HG03558 (cell line): ENCODE data around the gene PPP1R7.
A peak's percentile ranks its signal among the peaks of the same experiment; 100 is the strongest.
"Not testable (repeated sequence)": the region's sequence is repeated elsewhere in the genome, so short reads cannot be mapped to it uniquely, and the experiment has no call there.

ENCODE experiments used
- ATAC-seq: cut with Tn5 transposase; IDR thresholded peaks from one replicate; pipeline ENCODE4 v1.9.1; 2021; ENCODE audit warnings: moderate number of reproducible peaks; ENCODE audit not compliant: unreplicated experiment; ENCODE audit errors: extremely low read depth

Gene PPP1R7, protein sequence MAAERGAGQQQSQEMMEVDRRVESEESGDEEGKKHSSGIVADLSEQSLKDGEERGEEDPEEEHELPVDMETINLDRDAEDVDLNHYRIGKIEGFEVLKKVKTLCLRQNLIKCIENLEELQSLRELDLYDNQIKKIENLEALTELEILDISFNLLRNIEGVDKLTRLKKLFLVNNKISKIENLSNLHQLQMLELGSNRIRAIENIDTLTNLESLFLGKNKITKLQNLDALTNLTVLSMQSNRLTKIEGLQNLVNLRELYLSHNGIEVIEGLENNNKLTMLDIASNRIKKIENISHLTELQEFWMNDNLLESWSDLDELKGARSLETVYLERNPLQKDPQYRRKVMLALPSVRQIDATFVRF

DNA sequence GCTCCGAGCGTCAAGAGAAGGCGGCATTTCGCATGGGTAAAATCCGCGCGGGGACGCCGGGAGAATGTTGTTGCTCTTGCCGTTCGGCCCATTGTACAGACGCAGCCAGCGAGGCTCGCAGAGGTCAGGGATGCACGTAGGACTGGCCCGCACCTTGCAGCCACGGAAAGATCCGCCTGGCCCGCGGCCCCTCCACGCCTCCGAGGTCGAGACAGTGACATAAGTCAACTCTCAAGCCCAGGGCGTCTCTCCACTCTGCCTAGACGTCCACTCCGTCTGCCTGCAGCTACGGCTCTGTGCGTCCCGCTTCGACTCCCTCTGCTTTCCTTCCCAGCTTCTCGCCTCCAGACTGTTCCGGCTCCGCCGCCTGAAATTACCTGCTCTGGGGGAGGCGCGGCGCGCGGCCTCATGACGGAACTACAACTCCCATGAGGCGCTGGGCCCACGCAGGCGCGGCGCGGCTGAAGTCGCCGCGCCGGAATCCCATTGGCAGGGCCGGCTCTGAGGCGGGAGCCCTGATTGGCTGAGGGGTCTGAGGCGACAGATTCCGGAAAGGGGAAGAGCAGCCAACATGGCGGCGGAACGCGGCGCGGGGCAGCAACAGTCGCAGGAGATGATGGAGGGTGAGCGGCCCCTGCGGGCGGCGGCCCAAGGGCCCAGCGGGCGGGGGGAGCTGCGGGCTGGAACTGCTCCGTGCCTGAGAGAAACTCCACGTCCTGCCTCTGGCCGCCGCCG is at the start of gene PPP1R7:
Gene PPP1R7, plus strand, starts transcription at position 543 of the 735 bp plus-strand sequence. Its CDS starts 29 bp downstream, at position 572.
- peak; percentile 43 for ATAC-seq

DNA sequence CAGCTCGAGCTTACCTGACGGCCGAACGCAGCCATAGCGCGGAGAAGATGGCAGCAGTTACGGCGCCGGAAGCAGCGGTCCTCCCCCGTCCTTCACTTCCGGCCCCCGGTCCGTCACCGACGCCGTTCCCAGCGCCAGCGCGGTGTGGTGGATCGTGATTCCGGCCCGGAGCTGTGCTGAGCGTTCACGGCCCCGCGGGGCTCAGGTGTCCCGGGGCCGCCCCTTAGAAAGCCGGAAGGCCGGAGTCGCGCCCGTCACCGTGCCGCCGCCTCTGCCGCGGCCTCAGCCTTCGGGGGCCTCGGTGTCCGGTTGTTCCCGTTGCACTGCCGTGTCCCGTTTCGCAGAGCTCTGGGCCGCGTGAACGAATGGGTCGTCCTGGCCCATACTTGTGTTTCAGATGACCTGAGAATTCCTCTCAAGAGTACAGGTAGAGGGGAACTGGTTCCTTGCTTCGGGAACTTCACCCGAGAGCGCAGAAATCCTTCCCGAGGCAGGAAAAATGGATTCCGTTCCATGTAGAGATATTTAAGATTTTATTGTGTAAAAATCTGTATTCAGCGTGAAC is 47.9 kb upstream of the PPP1R7 start, which contains the start of gene MTERF4:
Gene MTERF4, minus strand, starts transcription at position 49 of the 565 bp plus-strand sequence. Its CDS starts 14 bp downstream, at position 35.
- peak; percentile 51 for ATAC-seq

DNA sequence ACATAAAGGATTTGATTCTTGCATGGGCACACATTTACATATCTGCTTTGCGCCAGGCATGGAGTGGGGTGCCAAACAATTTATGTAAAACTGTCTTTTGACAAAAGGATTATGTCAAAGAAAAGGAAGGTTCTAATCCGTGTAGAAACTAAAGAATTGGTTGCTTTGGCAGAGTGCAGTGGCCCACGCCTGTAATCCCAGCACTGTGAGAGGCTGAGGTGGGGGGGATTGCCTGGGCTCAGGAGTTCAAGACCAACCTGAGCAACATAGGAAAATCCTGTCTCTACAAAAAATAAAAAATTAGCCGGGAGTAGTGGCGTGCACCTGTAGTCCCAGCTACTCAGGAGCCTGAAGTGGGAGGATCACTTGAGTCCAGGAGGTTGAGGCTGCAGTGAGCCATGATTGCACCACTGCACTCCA is 47.1 kb upstream of the PPP1R7 start:
- ATAC-seq, result no peak

DNA sequence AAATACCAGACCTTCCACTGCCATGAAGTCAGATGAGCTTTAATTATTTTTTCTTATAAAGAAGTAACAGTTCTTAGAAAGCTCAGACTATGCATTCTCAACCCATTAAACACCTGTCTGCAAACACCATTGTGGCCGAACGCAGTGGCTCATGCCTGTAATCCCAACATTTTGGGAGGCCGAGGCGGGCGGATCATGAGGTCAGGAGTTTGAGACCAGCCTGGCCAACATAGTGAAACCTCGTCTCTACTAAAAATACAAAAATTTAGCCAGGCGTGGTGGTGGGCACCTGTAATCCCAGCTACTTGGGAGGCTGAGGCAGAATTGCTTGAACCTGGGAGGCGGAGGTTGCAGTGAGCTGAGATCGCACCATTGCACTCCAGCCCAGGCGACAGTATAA is 45.7 kb upstream of the PPP1R7 start:
- ATAC-seq, result not testable (repeated sequence)

DNA sequence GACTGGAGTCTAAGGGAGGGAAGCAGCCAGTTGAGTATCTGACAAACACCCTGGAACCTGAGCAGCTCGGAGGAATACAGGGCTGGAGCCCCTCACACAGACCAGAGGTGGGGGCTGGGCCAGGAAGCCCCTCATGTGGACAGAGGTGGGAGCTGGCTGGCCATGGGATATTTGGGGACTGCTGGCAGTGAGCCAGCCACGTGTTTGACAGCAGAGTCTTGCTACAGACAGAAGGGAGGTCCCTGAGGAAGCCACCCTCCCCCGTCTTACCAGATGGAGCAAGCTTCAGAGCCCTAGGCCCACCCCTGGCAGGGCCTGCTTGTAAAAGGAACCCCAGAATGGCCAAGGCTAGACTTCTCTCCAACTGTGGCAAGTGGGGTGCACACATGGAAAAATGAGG is 44.6 kb upstream of the PPP1R7 start:
- no peak for ATAC-seq

DNA sequence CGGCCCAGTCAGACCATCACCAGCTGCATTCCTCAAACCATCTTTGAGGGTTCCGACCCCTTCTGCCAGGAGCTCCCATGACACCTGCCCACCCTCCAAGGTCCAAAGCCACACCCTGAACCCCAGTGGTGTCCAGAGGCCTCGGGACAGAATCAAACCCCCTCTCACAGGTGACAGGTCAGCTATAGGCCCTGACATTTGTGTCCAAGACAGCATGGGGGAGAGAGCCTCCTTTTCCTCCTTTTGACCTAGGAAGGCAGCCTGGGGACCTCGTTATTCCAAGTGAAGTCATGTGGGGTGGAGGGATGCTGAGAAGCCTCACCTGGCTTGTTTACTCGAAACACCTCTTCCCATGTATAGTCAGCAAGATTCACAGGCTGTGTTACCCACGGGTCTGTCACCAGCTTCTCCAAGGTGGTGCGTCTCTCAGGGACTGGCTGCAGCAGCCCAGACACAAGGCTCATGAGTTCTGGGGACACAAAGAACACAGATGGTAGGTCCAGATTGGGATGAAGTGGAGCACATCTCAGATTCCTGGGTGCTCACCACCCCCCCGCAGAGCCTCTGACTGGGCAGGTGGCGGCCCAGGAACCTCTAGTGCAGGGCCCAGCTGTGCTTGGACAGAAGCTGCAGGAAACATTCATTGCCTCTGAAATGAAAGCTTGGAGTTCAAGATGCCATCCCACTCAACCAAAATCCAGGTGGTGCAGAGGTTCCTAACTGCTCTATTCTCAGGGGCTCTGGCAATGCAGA is 43.1 kb upstream of the PPP1R7 start:
- no peak for ATAC-seq

DNA sequence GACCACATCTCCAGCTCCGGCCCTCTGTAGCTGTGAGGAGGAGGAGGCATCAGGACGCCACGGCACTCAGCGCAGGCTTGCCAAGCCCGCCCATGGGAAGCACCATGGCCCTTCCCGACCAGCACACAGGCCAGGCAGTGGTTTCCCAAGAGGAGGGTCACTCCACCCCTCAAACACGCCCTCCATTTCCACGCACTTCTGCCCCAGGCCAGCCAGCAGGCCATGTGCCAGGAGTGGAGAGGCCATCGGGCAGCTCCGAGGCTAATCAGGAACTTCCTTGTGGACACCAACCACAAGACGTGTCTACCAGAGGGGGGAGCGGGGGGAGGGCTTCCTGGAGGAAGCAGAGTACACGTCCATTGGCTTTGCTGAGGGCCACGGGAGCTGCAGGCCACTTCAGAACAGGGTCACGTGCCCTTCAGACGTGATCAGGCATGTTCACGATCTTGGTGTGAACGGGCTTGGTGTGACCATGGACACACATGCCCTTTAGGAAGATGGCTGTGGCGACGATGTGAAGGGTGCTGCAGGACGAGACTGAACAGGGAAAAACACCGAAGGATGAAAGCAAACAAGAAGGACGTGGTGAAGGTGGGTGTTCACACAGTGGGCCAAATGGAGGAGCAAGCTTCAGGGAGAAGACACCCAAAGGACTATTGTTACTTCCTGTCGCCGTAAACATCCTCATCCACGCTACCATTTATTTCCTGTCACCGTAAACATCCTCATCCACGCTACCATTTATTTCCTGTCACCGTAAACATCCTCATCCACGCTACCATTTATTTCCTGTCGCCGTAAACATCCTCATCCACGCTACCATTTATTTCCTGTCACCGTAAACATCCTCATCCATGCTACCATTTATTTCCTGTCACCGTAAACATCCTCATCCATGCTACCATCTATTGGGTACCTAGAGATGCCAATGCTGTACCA is 41.7 kb upstream of the PPP1R7 start:
- no peak for ATAC-seq

DNA sequence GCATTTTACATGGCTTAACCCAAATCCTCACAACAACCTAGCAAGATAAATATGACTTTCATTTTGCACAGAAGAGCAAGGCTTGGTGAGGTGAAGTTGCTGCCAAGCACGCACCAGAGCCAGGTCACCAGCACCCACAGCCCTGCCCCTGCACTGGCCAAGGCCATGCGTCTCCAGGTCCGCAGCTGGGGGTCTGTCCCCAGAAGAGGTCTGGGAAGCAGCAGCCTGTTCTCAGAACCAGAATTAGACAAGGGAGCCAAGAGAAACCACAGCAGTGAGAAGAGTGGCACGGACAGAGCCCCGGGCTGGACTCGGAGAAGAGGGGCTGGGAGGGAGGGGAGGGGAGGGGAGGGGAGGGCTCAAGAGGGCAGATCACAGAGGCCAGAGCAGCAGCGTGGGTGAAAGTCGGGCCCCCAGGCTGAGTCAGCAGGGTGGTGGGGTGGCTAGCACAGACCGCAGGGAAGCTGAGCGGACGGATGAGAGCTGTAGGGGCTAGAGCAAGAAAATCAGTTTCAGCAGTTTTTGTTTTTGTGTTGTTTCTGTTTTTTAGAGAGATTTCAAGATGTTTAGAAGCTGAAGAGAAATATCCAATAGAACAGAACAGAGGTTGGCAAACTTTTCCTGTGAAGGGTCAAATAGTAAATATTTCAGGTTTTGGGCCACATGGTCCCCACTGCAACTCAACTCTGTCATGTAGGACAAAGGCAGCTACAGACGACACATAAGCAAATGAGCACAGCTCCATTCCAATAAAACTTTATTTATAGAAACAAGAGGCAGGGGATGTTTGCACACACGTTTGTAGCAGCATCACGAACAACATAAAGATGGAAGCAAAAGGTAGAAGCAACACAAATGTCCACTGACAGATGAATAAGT is 40.8 kb upstream of the PPP1R7 start:
- ATAC-seq, result no peak

DNA sequence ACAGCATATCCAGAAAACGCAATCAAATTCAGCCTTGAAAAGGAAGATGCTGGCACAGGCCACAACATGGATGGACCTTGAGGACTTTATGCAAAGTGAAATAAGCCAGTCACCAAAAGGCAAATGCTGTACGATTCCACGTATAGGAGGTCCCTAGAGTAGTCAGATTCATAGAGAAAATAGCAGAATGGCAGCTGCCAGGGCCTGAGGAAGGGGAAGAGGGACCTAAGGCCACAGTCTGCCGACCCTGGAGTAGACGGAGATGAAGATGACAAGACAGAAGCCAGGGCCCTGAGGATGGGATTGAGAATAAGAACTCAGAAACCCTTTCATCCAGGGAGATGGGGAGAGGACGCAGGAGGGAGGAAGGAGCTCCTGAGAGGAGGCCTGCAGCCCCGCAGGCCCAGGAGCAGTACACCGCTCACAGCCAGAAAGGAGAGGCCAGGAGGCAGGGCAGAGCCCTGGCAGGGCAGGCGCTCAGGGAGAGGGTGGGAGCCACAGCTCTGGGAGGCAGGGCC is 40.1 kb upstream of the PPP1R7 start:
- no peak for ATAC-seq

DNA sequence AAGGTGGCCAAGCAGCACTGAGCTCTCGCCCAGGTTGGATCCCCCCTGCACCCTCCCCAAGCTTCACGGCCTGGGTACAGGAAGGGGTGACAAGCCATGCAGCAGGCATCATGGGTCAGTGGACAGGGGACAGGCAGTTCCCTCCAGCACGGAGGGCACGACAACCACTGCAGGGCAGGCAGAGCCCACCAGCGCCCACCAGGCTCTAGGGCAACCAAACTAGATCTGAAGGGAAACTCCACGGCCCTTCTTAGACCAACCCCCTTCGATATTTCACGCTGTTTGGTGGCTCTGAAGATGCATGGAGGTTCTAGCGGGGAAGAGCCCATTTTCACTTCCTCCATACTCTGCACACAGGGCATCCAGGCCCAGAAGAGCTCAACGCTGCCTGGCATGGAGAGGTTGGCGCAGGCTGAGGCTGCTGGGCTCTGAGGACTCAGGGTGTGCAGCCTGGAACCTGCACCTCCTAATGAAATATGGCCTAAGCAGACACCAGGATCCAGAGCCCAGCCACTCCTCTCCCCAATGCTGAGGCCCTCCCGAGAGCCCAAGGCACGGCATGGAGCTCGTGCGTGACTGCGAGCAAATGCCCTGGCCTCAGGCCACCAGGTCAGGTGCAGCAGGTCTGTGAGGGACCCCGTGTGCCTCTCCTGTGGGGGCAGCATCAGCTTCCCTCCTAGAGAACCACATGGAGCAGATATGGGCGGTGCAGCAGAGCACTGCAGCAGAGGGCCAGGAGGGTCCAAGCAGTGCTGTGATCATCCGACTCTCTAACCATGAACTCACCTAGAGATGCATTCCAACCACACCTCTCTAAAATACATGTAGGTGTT is 39.4 kb upstream of the PPP1R7 start:
- ATAC-seq, result no peak

DNA sequence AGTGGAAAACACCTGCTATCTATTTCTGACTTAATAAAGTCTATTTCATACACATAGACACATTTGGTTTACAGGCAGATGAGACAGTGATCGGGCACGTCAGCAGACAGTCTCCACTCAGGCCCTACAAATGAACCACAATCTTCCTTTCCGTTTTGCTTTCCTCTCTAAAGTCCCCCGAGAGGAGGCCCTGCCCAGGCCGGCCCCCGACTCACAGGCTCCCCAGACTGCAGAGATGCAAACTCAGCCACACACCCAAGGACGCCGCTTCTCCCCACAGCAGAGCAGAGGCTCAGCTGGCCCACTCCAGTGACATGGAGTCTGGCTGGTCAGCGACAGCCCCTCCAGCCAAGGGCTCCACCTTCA is 38.8 kb upstream of the PPP1R7 start:
- ATAC-seq, result no peak

DNA sequence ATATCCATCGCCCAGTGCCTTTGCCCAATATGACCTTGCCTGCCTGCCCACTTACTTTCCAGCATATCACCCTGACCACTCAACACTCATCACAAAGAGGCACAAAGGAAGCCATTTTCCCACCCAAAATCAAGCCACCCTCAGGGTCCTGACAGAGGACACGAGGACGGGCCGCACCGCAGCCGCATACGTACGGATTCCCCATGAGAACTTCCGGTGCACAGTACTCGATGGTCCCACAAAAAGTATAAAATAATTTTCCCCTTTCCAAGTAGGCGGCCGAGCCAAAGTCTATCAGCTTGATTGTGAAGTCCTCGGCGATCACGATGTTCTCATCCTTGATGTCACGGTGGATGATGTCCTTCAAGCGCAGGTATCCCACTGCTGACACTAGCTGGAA is 38.2 kb upstream of the PPP1R7 start:
- no peak for ATAC-seq

DNA sequence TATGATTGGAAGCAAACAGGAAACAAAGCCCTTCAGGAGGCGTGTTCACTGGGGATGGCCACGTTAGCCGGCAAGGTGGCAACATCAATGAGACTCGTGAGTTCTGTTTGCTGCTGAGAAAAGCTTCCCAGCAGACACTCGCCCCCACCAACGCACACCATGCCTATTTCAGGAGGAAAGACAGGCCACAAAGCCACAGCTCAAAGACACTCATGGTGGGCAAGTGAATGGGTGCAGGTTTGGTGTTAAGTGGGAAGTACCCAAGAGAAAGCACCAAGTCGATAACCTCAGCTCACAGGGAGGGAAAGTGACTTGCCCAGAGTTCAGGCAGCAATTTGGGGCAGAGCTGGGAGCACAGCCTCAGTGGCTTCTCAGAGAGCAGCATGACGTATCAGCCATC is 37.7 kb upstream of the PPP1R7 start:
- no peak for ATAC-seq

DNA sequence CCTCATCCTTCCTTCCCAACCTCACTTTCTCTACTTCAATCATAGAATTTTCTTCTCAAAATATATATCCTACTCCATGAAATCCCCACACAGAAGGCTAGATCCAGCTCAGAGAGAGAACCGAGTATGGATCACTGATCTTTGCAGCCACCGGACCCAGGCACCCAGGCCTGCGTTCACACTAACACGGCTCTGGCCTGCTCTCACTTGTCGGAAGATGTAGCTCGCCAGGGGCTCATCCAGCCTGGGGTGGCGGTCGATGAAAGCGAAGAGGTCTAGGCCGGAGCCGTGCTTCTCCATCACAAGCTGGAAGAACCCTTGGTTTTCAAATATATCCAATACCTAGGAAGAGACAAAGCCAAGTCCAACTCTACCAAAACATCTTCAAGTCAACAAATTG is 35.4 kb upstream of the PPP1R7 start:
- ATAC-seq, result no peak

DNA sequence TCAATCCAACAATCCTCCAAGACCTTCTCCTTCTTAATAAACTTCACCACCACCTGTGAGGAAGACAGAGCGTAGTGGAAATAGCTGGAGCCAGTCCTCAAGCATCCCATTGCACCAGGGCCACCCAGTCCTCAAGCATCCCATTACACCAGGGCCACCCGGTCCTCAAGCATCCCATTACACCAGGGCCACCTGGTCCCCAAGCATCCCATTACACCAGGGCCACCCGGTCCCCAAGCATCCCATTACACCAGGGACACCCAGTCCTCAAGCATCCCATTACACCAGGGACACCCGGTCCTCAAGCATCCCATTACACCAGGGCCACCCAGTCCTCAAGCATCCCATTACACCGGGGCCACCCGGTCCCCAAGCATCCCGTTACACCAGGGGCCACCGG is 34.9 kb upstream of the PPP1R7 start:
- no peak for ATAC-seq

DNA sequence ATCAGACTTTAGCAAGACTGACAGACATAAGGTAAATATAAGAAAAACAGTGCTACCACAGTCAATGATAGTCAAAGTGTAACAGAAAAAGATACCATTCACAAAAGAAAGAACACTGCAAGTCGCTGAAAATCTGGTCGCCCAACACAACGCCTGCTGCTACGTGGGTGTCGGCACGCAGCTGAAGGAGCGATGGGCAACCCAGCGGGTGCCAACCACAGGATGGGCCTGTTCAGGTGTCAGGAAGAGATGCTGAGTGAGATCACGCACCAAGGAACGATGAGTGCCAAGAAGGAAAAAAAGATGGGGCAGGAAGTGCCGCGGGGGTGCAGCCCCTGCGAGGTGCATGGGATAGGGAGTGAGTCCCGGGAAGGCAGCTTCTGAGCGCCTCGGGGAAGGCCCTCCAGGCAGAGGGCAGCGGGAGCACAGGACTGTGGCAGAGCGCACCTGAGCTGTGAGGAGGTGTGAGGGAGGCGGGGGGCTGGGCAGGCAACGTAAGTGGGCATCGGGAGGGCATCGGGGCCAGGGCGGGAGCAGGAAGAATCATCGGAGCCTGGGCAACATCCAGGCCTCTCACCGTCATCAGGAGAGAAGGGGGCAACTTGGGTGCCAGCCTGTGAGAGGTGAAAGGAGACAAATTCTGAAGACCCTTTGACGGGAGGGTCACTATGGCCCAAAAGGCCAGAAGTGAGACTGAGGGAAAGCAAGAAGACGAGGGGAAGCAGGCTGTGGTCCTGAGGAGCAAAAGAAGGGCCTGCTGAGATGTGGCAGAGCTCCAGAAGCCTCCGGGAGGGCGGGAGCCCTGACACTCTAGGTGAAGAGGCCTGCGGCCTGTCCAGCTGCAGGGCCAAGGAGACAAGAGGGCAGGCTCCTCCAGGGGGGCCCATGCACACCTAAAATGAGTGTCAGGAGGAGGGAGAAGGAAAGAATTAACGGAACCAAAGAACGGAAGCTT is 33.4 kb upstream of the PPP1R7 start:
- no peak for ATAC-seq
